Measurements from ENCODE around the gene MPO.

DNA sequence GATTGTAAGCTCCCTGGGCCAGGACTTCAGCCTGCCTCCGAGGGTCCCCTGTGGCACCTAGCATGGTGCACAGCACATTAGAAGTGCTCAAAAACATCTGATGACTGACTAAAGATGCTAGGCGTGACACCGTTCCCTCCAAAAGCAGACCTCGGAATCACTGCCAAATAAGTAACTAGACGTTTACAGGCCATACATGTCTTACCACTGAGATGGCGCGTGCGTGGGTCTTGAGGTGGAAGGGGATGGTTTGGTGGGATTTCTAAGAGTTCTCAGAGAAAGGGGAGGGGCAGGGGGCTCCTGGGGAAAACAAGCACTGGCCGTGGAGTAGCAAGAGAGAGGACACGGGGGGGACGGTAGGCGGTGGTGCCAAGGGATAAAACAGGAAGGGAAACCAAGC lies 12.4 kb downstream of the MPO start:
- TF ChIP-seq POLR2A (IDR thresholded peaks at IDR 0.05; ENCODE audit: low read depth, low read length) = no peak
- TF ChIP-seq POLR2AphosphoS5 (IDR thresholded peaks at IDR 0.05; ENCODE audit: low read depth, low read length) = no peak

Measured in GM12892 (cell line).